ENCODE measurements around the gene SEC16A. TPM values are rescaled to one million over a fixed set of nuclear protein-coding genes. Genes with fewer than 3 reads are reported as not detected.

The SEC16A gene
- total RNA-seq, 1 experiment from 2014 or later = 56.4 TPM

DNA sequence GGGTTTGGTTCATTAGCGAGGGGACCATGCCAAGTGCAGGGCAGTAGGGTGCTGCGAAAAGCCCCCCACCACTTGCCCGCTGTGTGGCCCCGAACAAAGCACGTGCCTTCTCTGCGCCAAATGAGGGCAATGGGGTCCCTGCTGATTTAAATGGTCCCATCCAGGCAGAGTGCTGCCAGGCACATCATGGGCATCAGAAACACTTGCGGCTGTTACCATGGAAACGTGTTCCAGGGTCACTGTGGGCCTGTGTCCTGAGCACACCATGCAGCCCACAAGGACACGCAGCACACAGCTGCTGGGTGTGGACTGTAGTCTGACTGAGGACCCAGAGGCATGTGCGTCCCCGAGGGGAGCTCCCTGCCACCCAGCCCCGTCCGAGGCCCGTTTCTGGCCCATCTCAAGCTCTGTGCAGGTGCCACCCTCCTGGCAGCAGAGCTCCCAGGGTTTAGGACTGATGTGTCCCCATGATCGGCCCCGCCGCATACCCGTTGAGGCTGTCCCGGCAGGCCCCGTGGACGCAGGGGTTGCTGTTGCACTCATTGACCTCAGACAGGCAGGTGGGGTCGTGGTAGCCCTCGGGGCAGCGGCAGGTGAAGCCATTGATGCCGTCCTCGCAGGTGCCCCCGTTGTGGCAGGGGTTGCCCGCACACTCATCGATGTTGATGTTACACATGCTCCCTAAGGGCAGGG is 31.3 kb upstream of the SEC16A start:
- no CpG with 5 or more reads among the region's 29 CpGs for WGBS (ENCODE audit: extremely low coverage, insufficient read length, low lambda C conversion rate)
- Histone ChIP-seq H3T11ph (ENCODE audit: low read length) (no peak overlapping the region), H3K9ac (ENCODE audit: extremely low read depth, insufficient read length, low read length) (no peak overlapping the region), H2BK120ac (ENCODE audit: low read depth, low read length, poor library complexity, severe bottlenecking) (no peak overlapping the region), H4K5ac (ENCODE audit: insufficient read length, low read depth, low read length) (no peak overlapping the region), H3K4me1 (ENCODE audit: insufficient read depth, low read length) (no peaks in the 10 kb centered on the region), H3K27ac (ENCODE audit: insufficient read length, low read depth, low read length) (no peak overlapping the region), H2BK15ac (ENCODE audit: low read depth, low read length) (no peak overlapping the region), H4K20me1 (ENCODE audit: control insufficient read depth, insufficient read depth, insufficient read length) (peaks cover 3% of the 10 kb centered on the region), H2BK20ac (ENCODE audit: low read depth, low read length, poor library complexity, severe bottlenecking) (no peak overlapping the region), H3K4ac (ENCODE audit: low read depth, low read length) (no peak overlapping the region), H3K79me2 (ENCODE audit: insufficient read depth, low read length) (no peaks in the 10 kb centered on the region), H2AFZ (ENCODE audit: low read length) (no peak overlapping the region), H4K91ac (ENCODE audit: insufficient read length, low read depth, low read length) (no peak overlapping the region), H2BK12ac (ENCODE audit: insufficient read length, low read depth, low read length) (no peak overlapping the region), H3K4me2 (ENCODE audit: insufficient read depth, insufficient read length, low read length) (no peak overlapping the region), H3K56ac (ENCODE audit: insufficient read length, low read depth, low read length) (no peak overlapping the region), H3K23ac (ENCODE audit: insufficient read length, low read depth, low read length) (no peak overlapping the region), H2BK5ac (ENCODE audit: insufficient read length, low read length) (no peak overlapping the region), H3K27me3 (ENCODE audit: insufficient read depth, low read length) (no peaks in the 10 kb centered on the region), H3K18ac (ENCODE audit: insufficient read length, low read depth, low read length) (no peak overlapping the region), H2AK5ac (ENCODE audit: insufficient read length, low read length) (no peak overlapping the region), H3K9me3 (ENCODE audit: control insufficient read depth, low read depth, low read length) (no peaks in the 10 kb centered on the region), H3K79me1 (ENCODE audit: insufficient read depth, low read depth, low read length, poor library complexity, severe bottlenecking) (no peaks in the 10 kb centered on the region), H3K14ac (ENCODE audit: insufficient read depth, low read length) (no peak overlapping the region), H3K23me2 (ENCODE audit: insufficient read length, low read depth, low read length, poor library complexity, severe bottlenecking) (no peaks in the 10 kb centered on the region), H4K8ac (replicated peaks; ENCODE audit: insufficient read length, low read depth, low read length) (no peak overlapping the region)
- H3K27ac Mint-ChIP-seq = no peak overlapping the region; a peak in 1 of 7 replicates
- H3K36me3 Mint-ChIP-seq (ENCODE audit: insufficient read depth in 1 of 3, low read depth in 3 of 3) = peaks cover 4 to 58% (median 54%) of the 10 kb centered on the region in 3 experiments; a peak in 6 of 7 replicates
- no peaks in the 10 kb centered on the region for H3K9me3 Mint-ChIP-seq
- H3K27me3 Mint-ChIP-seq (ENCODE audit: low read depth) = no peaks in the 10 kb centered on the region
- no peak overlapping the region for H3K4me3 Mint-ChIP-seq
- DNase-seq = no peak
- TF ChIP-seq, protein P1, sequence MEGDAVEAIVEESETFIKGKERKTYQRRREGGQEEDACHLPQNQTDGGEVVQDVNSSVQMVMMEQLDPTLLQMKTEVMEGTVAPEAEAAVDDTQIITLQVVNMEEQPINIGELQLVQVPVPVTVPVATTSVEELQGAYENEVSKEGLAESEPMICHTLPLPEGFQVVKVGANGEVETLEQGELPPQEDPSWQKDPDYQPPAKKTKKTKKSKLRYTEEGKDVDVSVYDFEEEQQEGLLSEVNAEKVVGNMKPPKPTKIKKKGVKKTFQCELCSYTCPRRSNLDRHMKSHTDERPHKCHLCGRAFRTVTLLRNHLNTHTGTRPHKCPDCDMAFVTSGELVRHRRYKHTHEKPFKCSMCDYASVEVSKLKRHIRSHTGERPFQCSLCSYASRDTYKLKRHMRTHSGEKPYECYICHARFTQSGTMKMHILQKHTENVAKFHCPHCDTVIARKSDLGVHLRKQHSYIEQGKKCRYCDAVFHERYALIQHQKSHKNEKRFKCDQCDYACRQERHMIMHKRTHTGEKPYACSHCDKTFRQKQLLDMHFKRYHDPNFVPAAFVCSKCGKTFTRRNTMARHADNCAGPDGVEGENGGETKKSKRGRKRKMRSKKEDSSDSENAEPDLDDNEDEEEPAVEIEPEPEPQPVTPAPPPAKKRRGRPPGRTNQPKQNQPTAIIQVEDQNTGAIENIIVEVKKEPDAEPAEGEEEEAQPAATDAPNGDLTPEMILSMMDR (conservative IDR thresholded peaks at IDR 0.05) = no peak
- no peaks in the 10 kb centered on the region for H3K4me1 Mint-ChIP-seq
